Pancreas (tissue), 10 donors: ENCODE results near the gene SPTBN4. TPM values are rescaled to one million over a fixed set of nuclear protein-coding genes. Genes with fewer than 3 reads are reported as not detected.
"Not testable (repeated sequence)": the region's sequence is repeated elsewhere in the genome, so short reads cannot be mapped to it uniquely, and the experiment has no call there.

Experiments used
- ATAC-seq, 4 donors: fragments of 200-7000 bp; cut with Tn5 transposase; one replicate each; pipeline versions ENCODE4 v1.8.0 to v1.9.1; 2020; ENCODE audit warnings: mild to moderate bottlenecking in 4 of 4, moderate library complexity in 4 of 4
- DNase-seq, 6 donors: peaks; one replicate each; pipeline ENCODE4 v3.0.0-alpha.2; 2020
- FAIRE-seq: peaks from 2 replicates; lab custom pipeline; 2012; peaks lifted over from hg19 to GRCh38; lab: Jason Lieb, UNC
- H3K27ac ChIP-seq, 4 donors: fragments of 200-600 bp; sonication (generic); 1 replicate in 3 of 4; 2 replicates in 1 of 4; pipeline versions ENCODE4 v1.5.0 to v1.8.0; 2020
- H3K27me3 ChIP-seq, 4 donors: fragments of 200-600 bp; one replicate each; pipeline ENCODE4 v1.8.0; 2021
- H3K36me3 ChIP-seq, 3 donors: fragments of 200-600 bp; sonication (generic) in 1 of 3; one replicate each; pipeline versions ENCODE4 v1.5.0 to v1.8.0; 2020 to 2021
- H3K4me1 ChIP-seq, 3 donors: fragments of 200-600 bp; one replicate each; pipeline ENCODE4 v1.8.0; 2021
- H3K4me3 ChIP-seq, 4 donors: fragments of 200-600 bp; sonication (generic) in 2 of 4; one replicate each; pipeline versions ENCODE4 v1.5.0 to v1.8.0; 2020 to 2021
- H3K9me3 ChIP-seq, 4 donors: fragments of 200-600 bp; one replicate each; pipeline ENCODE4 v1.8.0; 2021
- CTCF ChIP-seq, 4 donors: fragments of 200-600 bp; sonication (generic) in 3 of 4; IDR thresholded peaks; one replicate each; pipeline versions ENCODE4 v1.5.0 to v1.8.0; 2021; ENCODE audit warnings: antibody characterized with exemption in 4 of 4
- WGBS, 2 donors: extraction: QIAGEN DNeasy Blood & Tissue Kit; methylation state at CpG; one replicate each; pipeline ENCODE4 v1.1.7; 2013; 5-methylcytosine and 5-hydroxymethylcytosine counted together
- intact Hi-C, 3 donors: fragments of 100-400 bp; cut with DNase I; formaldehyde crosslinking; loops; one replicate each; pipeline versions ENCODE4 v1.11.1 to v1.14.2; 2022
- polyA plus RNA-seq, 2 donors: library from polyadenylated mRNA; stranded (reverse); fragments of 200-250 nt; gene quantifications; one replicate each; pipeline ENCODE4 v1.2.3, GENCODE V29; 2013
- total RNA-seq, 6 donors: library from RNA; stranded (reverse); fragmentation: NEBNext Ultra II Directional in 4 of 6; extraction: Animal tissue kit (Norgen Biotek cat#: 25700) in 4 of 6; gene quantifications; one replicate each; pipeline versions ENCODE4 v1.2.1 to v1.2.4, GENCODE V29; 2021 to 2023
- donor health status: healthy with polysubstance abuse.
- donor health status: DM: no; HTN: no; CAD: no; lungs with moderate emphysema.
- donor health status: DM: no; HTN: no; CAD: no.
- donor health status: control.
- donor health status: control.
- donor health status: Bipolar disorder and iron deficiency.
- donor health status: DM: yes; HTN: yes; CAD: no.
- donor health status: DM: no; HTN: no; CAD: no.
- donor health status: DM: no; HTN: no; CAD: no.
- donor health status: DM: yes; HTN: yes; CAD: no.

The SPTBN4 gene
- total and polyA plus RNA-seq, 8 donors: 1.0 to 23.9 (median 1.7) TPM

GRCh38 chr19:40560092-40560507 lies 93.3 kb downstream of the SPTBN4 start:
- H3K36me3 ChIP-seq: no peaks in the 10 kb centered on the region
- ATAC-seq: no peak
- no peak overlapping the region for H3K27ac ChIP-seq
- no peak for FAIRE-seq
- no peaks in the 10 kb centered on the region for H3K4me1 ChIP-seq
- no peak for DNase-seq
- no peaks in the 10 kb centered on the region for H3K27me3 ChIP-seq
- no peak overlapping the region for H3K4me3 ChIP-seq
- intact Hi-C loops: no loop called here
- no peak for TF ChIP-seq CTCF (IDR thresholded peaks at IDR 0.05)
- H3K9me3 ChIP-seq: no peaks in the 10 kb centered on the region
- 62 to 72% methylated on average over 19 to 20 of the region's 20 CpGs for WGBS, 2 donors

GRCh38 chr19:40561947-40562346 lies 95.1 kb downstream of the SPTBN4 start:
- Histone ChIP-seq H3K27me3 (no peaks in the 10 kb centered on the region), H3K9me3 (no peaks in the 10 kb centered on the region), H3K4me3 (no peak overlapping the region), H3K4me1 (no peaks in the 10 kb centered on the region), H3K36me3 (no peaks in the 10 kb centered on the region), H3K27ac (no peak overlapping the region)
- no peak for TF ChIP-seq CTCF (IDR thresholded peaks at IDR 0.05)
- ATAC-seq: no peak
- DNase-seq: no peak
- WGBS, 2 donors: 67 to 75% methylated on average over 4 of the region's 4 CpGs
- no peak for FAIRE-seq
- intact Hi-C loops: no loop called here

- H3K4me3 ChIP-seq, intact Hi-C loops, ATAC-seq, H3K9me3 ChIP-seq, H3K27me3 ChIP-seq, FAIRE-seq, DNase-seq, H3K4me1 ChIP-seq, H3K36me3 ChIP-seq, H3K27ac ChIP-seq: not testable (repeated sequence)
- WGBS, 2 donors: 86 to 92% methylated on average over 1 of the region's 1 CpG
Measured at GRCh38 chr19:40564535-40564934, 97.7 kb downstream of the SPTBN4 start.

- Histone ChIP-seq H3K4me3 (no peak overlapping the region), H3K27me3 (peaks cover 0 to 9% (median 0%) of the 10 kb centered on the region in 4 donors), H3K36me3 (no peaks in the 10 kb centered on the region), H3K27ac (no peak overlapping the region), H3K4me1 (peaks cover 0 to 5% (median 0%) of the 10 kb centered on the region in 3 donors), H3K9me3 (no peaks in the 10 kb centered on the region)
- intact Hi-C loops: no loop called here
- FAIRE-seq (no peak), DNase-seq (no peak), ATAC-seq (no peak)
- 75 to 77% methylated on average over 7 of the region's 7 CpGs for WGBS, 2 donors
- TF ChIP-seq CTCF (IDR thresholded peaks at IDR 0.05): no peak
Measured at GRCh38 chr19:40565355-40565754, 98.6 kb downstream of the SPTBN4 start.

- Histone ChIP-seq H3K27ac (no peak overlapping the region), H3K27me3 (peaks cover 0 to 9% (median 0%) of the 10 kb centered on the region in 4 donors), H3K4me3 (no peak overlapping the region), H3K36me3 (no peaks in the 10 kb centered on the region), H3K4me1 (peaks cover 0 to 5% (median 0%) of the 10 kb centered on the region in 3 donors), H3K9me3 (no peaks in the 10 kb centered on the region)
- no peak for TF ChIP-seq CTCF (IDR thresholded peaks at IDR 0.05)
- intact Hi-C loops: no loop called here
- DNase-seq: no peak
- 69 to 74% methylated on average over 14 of the region's 14 CpGs for WGBS, 2 donors
- FAIRE-seq: no peak
- no peak for ATAC-seq
Measured at GRCh38 chr19:40565910-40566495, 99.2 kb downstream of the SPTBN4 start.
